Endothelial cell of umbilical vein (primary cell): Measurements from ENCODE around the gene NTN4. TPM values are rescaled to one million over a fixed set of nuclear protein-coding genes. Genes with fewer than 3 reads are reported as not detected.

Experiments used
- BruUV-seq: library from RNA; stranded (reverse); fragments of 400-500 nt; replicated peaks from 2 replicates; lab custom pipeline; 2021; lab: Mats Ljungman, UMichigan
- CTCF ChIA-PET: fragments of 300-600, 350-600 bp; sonication (Branson Sonifier 250); formaldehyde crosslinking; loops from one replicate; lab custom pipeline; 2021; ENCODE audit warnings: antibody characterized with exemption, inconsistent platforms; lab: Charles Lee
- POLR2A ChIA-PET: fragments of 300-600, 350-600 bp; sonication (Branson Sonifier 250); formaldehyde crosslinking; loops from one replicate; lab custom pipeline; 2021; ENCODE audit warnings: antibody characterized with exemption, inconsistent platforms; lab: Charles Lee
- DNase-seq: peaks from one replicate; pipeline ENCODE4 v3.0.0-alpha.2; 2011; ENCODE audit warnings: low read depth, low spot score
- FAIRE-seq: peaks from 2 replicates; lab custom pipeline; 2011; peaks lifted over from hg19 to GRCh38; lab: Jason Lieb, UNC
- H2AFZ ChIP-seq: 2 replicates; pipeline ENCODE4 v1.6.0; 2012; ENCODE audit warnings: low read depth, low read length, control low read depth, inconsistent platforms
- H3K27ac ChIP-seq: 2 replicates; pipeline ENCODE4 v1.5.1; 2011; ENCODE audit warnings: low read depth, mild to moderate bottlenecking, control low read depth, low read length, moderate library complexity; ENCODE audit not compliant: insufficient read depth
- H3K27me3 ChIP-seq, 2 experiments: 2 replicates each; pipeline versions ENCODE4 v1.6.0 to v1.6.1; 2011; ENCODE audit warnings: low read length in 2 of 2, mixed read lengths in 1 of 2; ENCODE audit not compliant: control insufficient read depth in 2 of 2, insufficient read depth in 2 of 2
- H3K36me3 ChIP-seq, 2 experiments: 2 replicates in 1 of 2; 3 replicates in 1 of 2; pipeline ENCODE4 v1.5.1; 2011; ENCODE audit warnings: low read length in 2 of 2, mild to moderate bottlenecking in 1 of 2, moderate library complexity in 1 of 2; ENCODE audit not compliant: control insufficient read depth in 2 of 2, insufficient read depth in 2 of 2; ENCODE audit errors: extremely low read depth in 1 of 2
- H3K4me1 ChIP-seq: 3 replicates; pipeline ENCODE4 v1.5.1; 2011; ENCODE audit warnings: mild to moderate bottlenecking, low read length; ENCODE audit not compliant: control insufficient read depth, insufficient read depth; ENCODE audit errors: extremely low read depth
- H3K4me2 ChIP-seq: 2 replicates; pipeline ENCODE4 v1.6.1; 2011; ENCODE audit warnings: low read length, control low read depth, mixed read lengths; ENCODE audit not compliant: insufficient read depth
- H3K4me3 ChIP-seq, 3 experiments: fragments of 200-600 bp in 1 of 3; sonication (generic), shearing (Covaris generic) in 1 of 3; replicated peaks in 1 of 3; 2 replicates each; pipeline ENCODE4 v1.5.1; 2011 to 2016; ENCODE audit warnings: control low read depth in 3 of 3, low read length in 3 of 3, mild to moderate bottlenecking in 2 of 3, inconsistent platforms in 1 of 3, low read depth in 1 of 3, moderate library complexity in 1 of 3; ENCODE audit not compliant: insufficient read depth in 1 of 3
- H3K79me2 ChIP-seq: 2 replicates; pipeline ENCODE4 v1.6.0; 2012; ENCODE audit warnings: low read length, inconsistent platforms; ENCODE audit not compliant: control insufficient read depth, insufficient read depth
- H3K9ac ChIP-seq: replicated peaks from 2 replicates; pipeline ENCODE3; 2011; ENCODE audit warnings: low read length, control low read depth; ENCODE audit not compliant: insufficient read depth; ENCODE audit errors: extremely low read depth
- H3K9me1 ChIP-seq: replicated peaks from 3 replicates; pipeline ENCODE4 v1.6.0; 2011; ENCODE audit warnings: mild to moderate bottlenecking, low read length; ENCODE audit not compliant: control insufficient read depth, insufficient read depth; ENCODE audit errors: extremely low read depth
- H3K9me3 ChIP-seq: replicated peaks from 2 replicates; pipeline ENCODE4 v1.5.1; 2012; ENCODE audit warnings: low read length, inconsistent platforms; ENCODE audit not compliant: control insufficient read depth, insufficient read depth
- H4K20me1 ChIP-seq: replicated peaks from 2 replicates; pipeline ENCODE3; 2011; ENCODE audit warnings: mild to moderate bottlenecking, low read length; ENCODE audit not compliant: control insufficient read depth, insufficient read depth; ENCODE audit errors: extremely low read depth
- EZH2 ChIP-seq: IDR thresholded peaks from 2 replicates; pipeline ENCODE4 v1.6.1; 2012; ENCODE audit warnings: borderline replicate concordance, low read depth, mild to moderate bottlenecking, moderate library complexity, low read length, inconsistent platforms; ENCODE audit not compliant: severe bottlenecking
- FOS ChIP-seq: IDR thresholded peaks from 2 replicates; pipeline ENCODE4 v1.6.1; 2011; ENCODE audit warnings: mild to moderate bottlenecking, low read length, moderate library complexity, borderline replicate concordance; ENCODE audit not compliant: insufficient read depth
- GATA2 ChIP-seq: IDR thresholded peaks from 2 replicates; pipeline ENCODE4 v1.7.0; 2011; ENCODE audit warnings: low read depth, mild to moderate bottlenecking, moderate library complexity, mixed read lengths, low read length; ENCODE audit not compliant: insufficient read length, insufficient read depth
- JUN ChIP-seq: IDR thresholded peaks from 2 replicates; pipeline ENCODE4 v1.6.1; 2011; ENCODE audit warnings: borderline replicate concordance, low read depth; ENCODE audit not compliant: insufficient read length, insufficient read depth
- MAX ChIP-seq: IDR thresholded peaks from 2 replicates; pipeline ENCODE4 v1.6.1; 2011; ENCODE audit not compliant: insufficient read depth, insufficient read length
- MYC ChIP-seq: IDR thresholded peaks from one replicate; pipeline ENCODE4 v1.6.1; 2011; ENCODE audit warnings: mild to moderate bottlenecking, low read depth, low read length
- POLR2A ChIP-seq: IDR thresholded peaks from 2 replicates; pipeline ENCODE4 v1.6.1; 2012; ENCODE audit warnings: low read depth, mild to moderate bottlenecking, control low read depth, low read length
- POLR2AphosphoS5 ChIP-seq: IDR thresholded peaks from 2 replicates; pipeline ENCODE4 v1.6.1; 2012; ENCODE audit warnings: low read depth, mild to moderate bottlenecking, control low read depth, low read length, moderate library complexity; ENCODE audit not compliant: insufficient read depth
- dilution Hi-C: fragments of 300-500 bp; cut with MboI; formaldehyde crosslinking; loops from one replicate; pipeline ENCODE4 v1.15.0; 2019; ENCODE audit warnings: low sequenced_read_pairs; ENCODE audit not compliant: extremely low pct_ligation_motif_present
- intact Hi-C: fragments of 100-400 bp; cut with micrococcal nuclease; formaldehyde crosslinking; loops from one replicate; pipeline ENCODE4 v1.10.0; 2022
- polyA plus RNA-seq, 4 experiments: library from polyadenylated mRNA; depleted of rRNA in 3 of 4; stranded (reverse) in 3 of 4; unstranded in 1 of 4; fragments of >200 nt; gene quantifications; 2 replicates each; pipeline versions ENCODE4 v1.2.1 to v1.2.3, GENCODE V29; 2011 to 2012; ENCODE audit warnings: missing spikeins in 1 of 4
- total RNA-seq: library from RNA; stranded (reverse); gene quantifications from 2 replicates; pipeline ENCODE4 v1.2.3, GENCODE V29; 2021
- TF ChIP-seq, protein P1 (sequence below), 2 donors: IDR thresholded peaks; 1 replicate in 1 of 2; 2 replicates in 1 of 2; pipeline ENCODE4 v1.5.1; 2011; ENCODE audit warnings: low read length in 2 of 2, mild to moderate bottlenecking in 2 of 2, moderate library complexity in 2 of 2, control low read depth in 1 of 2, inconsistent platforms in 1 of 2, low read depth in 1 of 2; ENCODE audit not compliant: insufficient read depth in 1 of 2; ENCODE audit errors: extremely low read depth in 1 of 2

The NTN4 gene
- total and polyA plus RNA-seq, 2 donors (not counting 3 experiments of a cell fraction or from before 2014, with no cell fraction given), result 120 to 317 TPM

DNA sequence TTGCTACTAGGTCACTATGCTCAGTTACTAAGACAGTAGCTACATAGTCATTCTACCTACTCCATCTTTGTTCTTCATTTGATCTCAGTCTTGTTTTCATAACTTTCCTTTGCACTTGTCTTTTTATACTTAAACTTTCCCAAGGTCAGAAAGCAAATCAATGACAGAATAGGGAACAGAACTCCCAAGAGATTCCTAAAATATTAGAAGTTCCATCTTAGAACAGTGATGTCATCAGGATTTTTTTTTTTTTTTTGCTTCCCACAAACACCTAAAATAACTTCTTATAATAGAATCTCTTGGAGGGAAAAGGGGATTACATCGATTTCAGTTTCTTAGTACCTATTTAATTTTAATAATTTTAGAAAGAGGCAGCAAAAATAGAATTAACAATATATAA, 65.8 kb downstream of the NTN4 start:
- Histone ChIP-seq H3K4me1 (no peaks in the 10 kb centered on the region), H3K4me2 (no peak overlapping the region), H3K27me3 (no peaks in the 10 kb centered on the region), H3K9me1 (no peaks in the 10 kb centered on the region), H3K79me2 (no peaks in the 10 kb centered on the region), H3K36me3 (peaks cover 0 to 10% of the 10 kb centered on the region in 2 experiments), H4K20me1 (no peaks in the 10 kb centered on the region), H3K27ac (no peak overlapping the region), H3K9me3 (no peaks in the 10 kb centered on the region), H3K9ac (no peak overlapping the region), H3K4me3 (no peak overlapping the region), H2AFZ (no peak overlapping the region)
- TF ChIP-seq, protein P1, sequence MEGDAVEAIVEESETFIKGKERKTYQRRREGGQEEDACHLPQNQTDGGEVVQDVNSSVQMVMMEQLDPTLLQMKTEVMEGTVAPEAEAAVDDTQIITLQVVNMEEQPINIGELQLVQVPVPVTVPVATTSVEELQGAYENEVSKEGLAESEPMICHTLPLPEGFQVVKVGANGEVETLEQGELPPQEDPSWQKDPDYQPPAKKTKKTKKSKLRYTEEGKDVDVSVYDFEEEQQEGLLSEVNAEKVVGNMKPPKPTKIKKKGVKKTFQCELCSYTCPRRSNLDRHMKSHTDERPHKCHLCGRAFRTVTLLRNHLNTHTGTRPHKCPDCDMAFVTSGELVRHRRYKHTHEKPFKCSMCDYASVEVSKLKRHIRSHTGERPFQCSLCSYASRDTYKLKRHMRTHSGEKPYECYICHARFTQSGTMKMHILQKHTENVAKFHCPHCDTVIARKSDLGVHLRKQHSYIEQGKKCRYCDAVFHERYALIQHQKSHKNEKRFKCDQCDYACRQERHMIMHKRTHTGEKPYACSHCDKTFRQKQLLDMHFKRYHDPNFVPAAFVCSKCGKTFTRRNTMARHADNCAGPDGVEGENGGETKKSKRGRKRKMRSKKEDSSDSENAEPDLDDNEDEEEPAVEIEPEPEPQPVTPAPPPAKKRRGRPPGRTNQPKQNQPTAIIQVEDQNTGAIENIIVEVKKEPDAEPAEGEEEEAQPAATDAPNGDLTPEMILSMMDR (IDR thresholded peaks at IDR 0.05; ENCODE audit: extremely low read depth in 1 of 2, insufficient read depth in 1 of 2, low read depth in 1 of 2, low read length in 2 of 2), result no peak
- TF ChIP-seq EZH2 (no peak), FOS (no peak)
- intact Hi-C loops, result loop anchor here (5.0 kb wide), 1 partner anchor 142 kb away; no protein-coding TSS in a partner anchor
- ChIA-PET POLR2A (no interaction called here), CTCF (no interaction called here)
- FAIRE-seq (no peak), DNase-seq (no peak)
- dilution Hi-C loops, result no loop called here
- BruUV-seq, result no TSS peak

DNA sequence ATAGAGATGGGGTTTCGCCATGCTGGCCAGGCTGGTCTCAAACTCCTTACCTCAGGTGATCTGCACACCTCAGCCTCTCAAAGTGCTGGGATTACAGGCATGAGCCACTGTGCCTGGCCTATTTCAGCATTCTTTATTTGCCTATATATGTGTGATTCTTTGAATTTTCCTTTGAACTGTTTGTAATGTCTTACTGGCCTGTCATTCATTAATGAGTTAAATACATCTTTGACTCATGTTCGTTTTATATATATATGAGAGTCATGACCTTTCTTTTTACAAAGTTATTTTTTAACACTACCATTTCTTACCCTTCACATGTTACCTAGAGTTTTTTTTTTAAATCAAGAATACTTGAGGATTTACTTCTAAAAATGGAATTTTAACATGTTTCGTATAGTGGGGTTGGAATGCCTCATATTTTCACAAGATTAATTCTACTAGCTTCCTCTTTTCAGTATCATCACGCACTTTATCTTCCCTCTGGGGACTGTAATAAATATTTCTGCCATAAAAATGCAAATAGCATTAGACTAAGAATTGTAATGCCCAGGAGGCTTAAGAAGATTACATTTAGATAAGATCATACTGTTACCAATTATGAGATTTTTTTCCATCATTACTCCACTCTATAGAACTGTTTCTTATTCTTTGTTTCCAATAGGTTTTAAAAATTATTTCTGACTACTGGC, 66.7 kb downstream of the NTN4 start:
- Histone ChIP-seq H3K4me1 (peaks cover 2% of the 10 kb centered on the region), H3K27ac (no peak overlapping the region), H3K9me3 (no peaks in the 10 kb centered on the region), H4K20me1 (no peaks in the 10 kb centered on the region), H3K9me1 (no peaks in the 10 kb centered on the region), H3K4me2 (no peak overlapping the region), H3K27me3 (no peaks in the 10 kb centered on the region), H2AFZ (no peak overlapping the region), H3K4me3 (no peak overlapping the region), H3K36me3 (peaks cover 0 to 8% of the 10 kb centered on the region in 2 experiments), H3K79me2 (no peaks in the 10 kb centered on the region), H3K9ac (no peak overlapping the region)
- FAIRE-seq (no peak), DNase-seq (no peak)
- ChIA-PET CTCF (interaction anchor here (2.1 kb wide), 1 partner anchor 9 kb away, joined by 4 read pairs; no protein-coding TSS in a partner anchor), POLR2A (no interaction called here)
- BruUV-seq, result no TSS peak
- dilution Hi-C loops, result no loop called here
- TF ChIP-seq FOS (no peak), EZH2 (no peak), POLR2A (no peak), POLR2AphosphoS5 (no peak), GATA2 (no peak), MYC (no peak), JUN (no peak), MAX (no peak)
- TF ChIP-seq, protein P1 (IDR thresholded peaks at IDR 0.05; ENCODE audit: extremely low read depth in 1 of 2, insufficient read depth in 1 of 2, low read depth in 1 of 2, low read length in 2 of 2), result no peak
- intact Hi-C loops, result loop anchor here (5.0 kb wide), 1 partner anchor 142 kb away; no protein-coding TSS in a partner anchor
